HEK293T (cell line): ENCODE measurements around the gene SETBP1.

Experiments used
- ARNT ChIP-seq: fragments of 450-650 bp; IDR thresholded peaks from 2 replicates; pipeline ENCODE4 v1.6.1; 2017; ENCODE audit warnings: mild to moderate bottlenecking
- BHLHE40 ChIP-seq: fragments of 450-650 bp; IDR thresholded peaks from 2 replicates; pipeline ENCODE4 v1.6.1; 2016; ENCODE audit warnings: mild to moderate bottlenecking, moderate library complexity, borderline replicate concordance
- FOXA1 ChIP-seq: fragments of 450-650 bp; IDR thresholded peaks from 2 replicates; pipeline ENCODE4 v1.6.1; 2016; ENCODE audit warnings: mild to moderate bottlenecking
- FOXK2 ChIP-seq: fragments of 450-650 bp; IDR thresholded peaks from 2 replicates; pipeline ENCODE4 v1.6.1; 2016; ENCODE audit warnings: mild to moderate bottlenecking
- L3MBTL2 ChIP-seq: fragments of 450-650 bp; conservative IDR thresholded peaks from 2 replicates; pipeline ENCODE4 v1.6.1; 2016; ENCODE audit warnings: mild to moderate bottlenecking
- LEF1 ChIP-seq: fragments of 450-650 bp; IDR thresholded peaks from 2 replicates; pipeline ENCODE4 v1.6.1; 2017; ENCODE audit warnings: mild to moderate bottlenecking, borderline replicate concordance
- SP1 ChIP-seq: fragments of 450-650 bp; IDR thresholded peaks from 2 replicates; pipeline ENCODE4 v1.6.1; 2017
- SUZ12 ChIP-seq: fragments of 450-650 bp; IDR thresholded peaks from 2 replicates; pipeline ENCODE4 v1.6.1; 2016; ENCODE audit warnings: mild to moderate bottlenecking
- TARDBP ChIP-seq: fragments of 450-650 bp; IDR thresholded peaks from 2 replicates; pipeline ENCODE4 v1.6.1; 2016
- ZNF384 ChIP-seq: fragments of 450-650 bp; IDR thresholded peaks from 2 replicates; pipeline ENCODE4 v1.6.1; 2016

DNA sequence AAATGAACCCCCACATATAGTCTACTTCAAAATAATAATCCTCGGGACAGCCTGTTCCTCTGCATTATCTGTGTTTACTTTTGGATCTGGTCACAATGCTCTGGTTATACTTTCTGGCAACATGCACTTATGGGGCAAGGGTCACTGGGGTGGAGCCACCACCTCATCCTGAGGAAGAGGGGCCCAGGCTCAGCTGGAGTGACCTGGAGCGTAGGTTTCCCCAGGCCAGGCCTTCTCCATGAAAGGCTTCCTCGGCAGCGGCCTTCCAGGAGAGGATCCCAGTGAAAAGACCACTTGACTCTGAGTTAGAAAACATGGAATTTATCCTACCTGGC lies 237.4 kb downstream of the SETBP1 start:
- TF ChIP-seq LEF1 (no peak), SUZ12 (no peak), ARNT (no peak), BHLHE40 (no peak), TARDBP (no peak), ZNF384 (no peak), SP1 (no peak), FOXA1 (no peak), FOXK2 (no peak), L3MBTL2 (no peak)
